Spleen (tissue), 7 donors: ENCODE measurements around the gene SASH1.

Source experiments
- POLR2A ChIP-seq, 3 donors: fragments of 450-650 bp; IDR thresholded peaks; one replicate each; pipeline ENCODE4 v1.5.1; 2017; ENCODE audit warnings: antibody characterized with exemption in 3 of 3, mild to moderate bottlenecking in 1 of 3
- POLR2AphosphoS5 ChIP-seq, 3 donors: sonication (generic); formaldehyde crosslinking; IDR thresholded peaks; one replicate each; pipeline ENCODE4 v1.5.1; 2017; ENCODE audit warnings: antibody characterized with exemption in 3 of 3
- TF ChIP-seq, protein P1 (sequence below), 11 experiments: fragments of 200-600 bp in 7 of 11; fragments of 450-650 bp in 4 of 11; sonication (generic) in 4 of 11; IDR thresholded peaks in 8 of 11; conservative IDR thresholded peaks in 3 of 11; 1 replicate in 7 of 11; 2 replicates in 4 of 11; pipeline versions ENCODE4 v1.4.0 to v1.8.0; 2016 to 2021; ENCODE audit warnings: antibody characterized with exemption in 11 of 11, inconsistent platforms in 4 of 11, mild to moderate bottlenecking in 1 of 11
- donor health status: DM: no; HTN: no; CAD: no; lungs with moderate emphysema.
- donor health status: DM: no; HTN: no; CAD: no.
- donor health status: DM: no; HTN: no; CAD: no.

DNA sequence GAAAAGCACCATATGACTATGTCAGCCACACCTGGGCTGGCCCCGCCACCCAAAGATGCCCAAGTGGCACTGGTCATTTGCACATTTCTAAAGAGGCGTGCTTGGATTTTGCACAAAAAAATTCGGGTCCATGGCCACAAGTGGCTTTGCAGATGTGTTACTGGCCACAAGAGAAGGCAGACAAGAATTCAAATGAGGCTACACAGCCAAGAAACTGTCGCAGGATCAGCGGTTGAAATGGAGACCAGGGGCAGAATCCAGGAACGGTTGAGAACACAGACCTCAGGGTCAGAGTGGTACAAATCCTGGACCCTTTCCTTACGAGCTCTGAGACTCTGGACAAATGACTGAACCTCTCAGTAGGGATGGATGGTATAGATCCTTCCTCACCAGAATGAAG lies 48.6 kb upstream of the SASH1 start:
- TF ChIP-seq, protein P1, sequence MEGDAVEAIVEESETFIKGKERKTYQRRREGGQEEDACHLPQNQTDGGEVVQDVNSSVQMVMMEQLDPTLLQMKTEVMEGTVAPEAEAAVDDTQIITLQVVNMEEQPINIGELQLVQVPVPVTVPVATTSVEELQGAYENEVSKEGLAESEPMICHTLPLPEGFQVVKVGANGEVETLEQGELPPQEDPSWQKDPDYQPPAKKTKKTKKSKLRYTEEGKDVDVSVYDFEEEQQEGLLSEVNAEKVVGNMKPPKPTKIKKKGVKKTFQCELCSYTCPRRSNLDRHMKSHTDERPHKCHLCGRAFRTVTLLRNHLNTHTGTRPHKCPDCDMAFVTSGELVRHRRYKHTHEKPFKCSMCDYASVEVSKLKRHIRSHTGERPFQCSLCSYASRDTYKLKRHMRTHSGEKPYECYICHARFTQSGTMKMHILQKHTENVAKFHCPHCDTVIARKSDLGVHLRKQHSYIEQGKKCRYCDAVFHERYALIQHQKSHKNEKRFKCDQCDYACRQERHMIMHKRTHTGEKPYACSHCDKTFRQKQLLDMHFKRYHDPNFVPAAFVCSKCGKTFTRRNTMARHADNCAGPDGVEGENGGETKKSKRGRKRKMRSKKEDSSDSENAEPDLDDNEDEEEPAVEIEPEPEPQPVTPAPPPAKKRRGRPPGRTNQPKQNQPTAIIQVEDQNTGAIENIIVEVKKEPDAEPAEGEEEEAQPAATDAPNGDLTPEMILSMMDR (IDR thresholded peaks at IDR 0.05 in 8 of 11, conservative IDR thresholded peaks at IDR 0.05 in 3 of 11), result no peak
- TF ChIP-seq POLR2A (IDR thresholded peaks at IDR 0.05), result no peak
- TF ChIP-seq POLR2AphosphoS5 (IDR thresholded peaks at IDR 0.05), result no peak
